ENCODE measurements around the gene SEMA5A. TPM values are rescaled to one million over a fixed set of nuclear protein-coding genes. Genes with fewer than 3 reads are reported as not detected.
A peak's percentile ranks its signal among the peaks of the same experiment; 100 is the strongest.

Gene SEMA5A
- total and polyA plus RNA-seq, 2 of the 8 experiments (the other 6 are each of a cell fraction or from before 2014, with no cell fraction given) = 5.3 to 8.9 TPM

DNA sequence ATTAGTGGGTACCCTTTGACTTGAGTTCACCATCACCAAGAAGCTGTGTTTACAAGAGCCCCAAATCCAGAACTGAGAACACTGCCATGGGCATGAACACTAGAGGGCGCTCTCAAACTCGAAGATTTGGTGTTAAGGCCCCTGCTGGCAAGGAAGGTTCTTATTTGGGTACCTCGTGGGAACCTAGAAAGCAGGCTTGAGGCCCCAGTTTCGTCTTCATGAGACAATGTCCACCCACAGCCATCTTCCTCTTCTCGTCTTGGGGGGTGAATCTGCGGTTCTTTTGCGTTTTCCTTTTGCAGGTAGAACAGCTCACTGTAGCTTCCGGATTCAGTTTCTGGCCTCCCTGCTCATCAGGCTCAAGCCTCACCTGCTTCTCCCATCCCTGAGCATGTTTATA is 184.0 kb downstream of the SEMA5A start (continued):
- TF ChIP-seq, protein P1, sequence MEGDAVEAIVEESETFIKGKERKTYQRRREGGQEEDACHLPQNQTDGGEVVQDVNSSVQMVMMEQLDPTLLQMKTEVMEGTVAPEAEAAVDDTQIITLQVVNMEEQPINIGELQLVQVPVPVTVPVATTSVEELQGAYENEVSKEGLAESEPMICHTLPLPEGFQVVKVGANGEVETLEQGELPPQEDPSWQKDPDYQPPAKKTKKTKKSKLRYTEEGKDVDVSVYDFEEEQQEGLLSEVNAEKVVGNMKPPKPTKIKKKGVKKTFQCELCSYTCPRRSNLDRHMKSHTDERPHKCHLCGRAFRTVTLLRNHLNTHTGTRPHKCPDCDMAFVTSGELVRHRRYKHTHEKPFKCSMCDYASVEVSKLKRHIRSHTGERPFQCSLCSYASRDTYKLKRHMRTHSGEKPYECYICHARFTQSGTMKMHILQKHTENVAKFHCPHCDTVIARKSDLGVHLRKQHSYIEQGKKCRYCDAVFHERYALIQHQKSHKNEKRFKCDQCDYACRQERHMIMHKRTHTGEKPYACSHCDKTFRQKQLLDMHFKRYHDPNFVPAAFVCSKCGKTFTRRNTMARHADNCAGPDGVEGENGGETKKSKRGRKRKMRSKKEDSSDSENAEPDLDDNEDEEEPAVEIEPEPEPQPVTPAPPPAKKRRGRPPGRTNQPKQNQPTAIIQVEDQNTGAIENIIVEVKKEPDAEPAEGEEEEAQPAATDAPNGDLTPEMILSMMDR (IDR thresholded peaks at IDR 0.05; ENCODE audit: control extremely low read depth in 1 of 3, insufficient read depth in 1 of 3, low read depth in 1 of 3, low read length in 3 of 3) = peak; percentile 55 to 98 (median 90)
- TF ChIP-seq MAFK (IDR thresholded peaks at IDR 0.05; ENCODE audit: low read depth, low read length) = no peak
- no peak for TF ChIP-seq GABPA (IDR thresholded peaks at IDR 0.05; ENCODE audit: borderline replicate concordance, insufficient read depth, low read length)
- TF ChIP-seq CHD1 (IDR thresholded peaks at IDR 0.05; ENCODE audit: low read depth, low read length) = no peak
- TF ChIP-seq SIRT6 (IDR thresholded peaks at IDR 0.05; ENCODE audit: low read length) = no peak
- TF ChIP-seq, protein P2, sequence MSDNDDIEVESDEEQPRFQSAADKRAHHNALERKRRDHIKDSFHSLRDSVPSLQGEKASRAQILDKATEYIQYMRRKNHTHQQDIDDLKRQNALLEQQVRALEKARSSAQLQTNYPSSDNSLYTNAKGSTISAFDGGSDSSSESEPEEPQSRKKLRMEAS (IDR thresholded peaks at IDR 0.05) = peak; percentile 57; the same call in 1 of the 2 replicates
- TF ChIP-seq NANOG (IDR thresholded peaks at IDR 0.05; ENCODE audit: insufficient read depth, low read depth, low read length, poor library complexity, severe bottlenecking) = no peak
- TF ChIP-seq KDM1A (IDR thresholded peaks at IDR 0.05; ENCODE audit: borderline replicate concordance, low read length) = no peak

Measured in H1 (cell line).